ENCODE results near the gene TAF1B. TPM values are rescaled to one million over a fixed set of nuclear protein-coding genes. Genes with fewer than 3 reads are reported as not detected.

The TAF1B gene
- total RNA-seq (2022; extraction: Qiagen RNA extraction; ENCODE audit: low read depth), result 22.2 to 48.9 TPM (median 25.5 TPM) in 5 replicates

GRCh38 chr2:9843229-9844035, at the start of gene TAF1B:
TSS of gene TAF1B (plus strand) at chr2:9843474. CDS start at chr2:9843542, 68 bp downstream.

GRCh38 chr2:9951522-9952285, 108.4 kb downstream of the TAF1B start, which contains the start of gene GRHL1:
TSS of gene GRHL1 (plus strand) at chr2:9951693. CDS start at chr2:9951834, 141 bp downstream.

Other genes with a start within 250 kb of the TAF1B start
- 660 to 1,158 TPM (median 782 TPM) in 5 replicates for gene YWHAQ, start 212.5 kb upstream of the TAF1B start, total RNA-seq (2022; extraction: Qiagen RNA extraction; ENCODE audit: low read depth)
- gene GRHL1, start 108.2 kb downstream of the TAF1B start, total RNA-seq (2022; extraction: Qiagen RNA extraction; ENCODE audit: low read depth), result 0.70 to 2.0 TPM (median 0.97 TPM) in 5 replicates
- 2.5 to 5.8 TPM (median 3.7 TPM) in 5 replicates for gene KLF11, start 200.1 kb downstream of the TAF1B start, total RNA-seq (2022; extraction: Qiagen RNA extraction; ENCODE audit: low read depth)
- 1.2 to 1.8 TPM (median 1.4 TPM) in 5 replicates for gene CYS1, start 236.9 kb downstream of the TAF1B start, total RNA-seq (2022; extraction: Qiagen RNA extraction; ENCODE audit: low read depth)

All from A549 treated with ZK216348 at 1 μM for 4 hours (cell line).